Spleen (tissue), 7 donors: Measurements from ENCODE around the gene DLX4.

Experiments used
- POLR2A ChIP-seq, 3 donors: fragments of 450-650 bp; IDR thresholded peaks; one replicate each; pipeline ENCODE4 v1.5.1; 2017; ENCODE audit warnings: antibody characterized with exemption in 3 of 3, mild to moderate bottlenecking in 1 of 3
- TF ChIP-seq, protein P1 (sequence below), 11 experiments: fragments of 200-600 bp in 7 of 11; fragments of 450-650 bp in 4 of 11; sonication (generic) in 4 of 11; IDR thresholded peaks in 8 of 11; conservative IDR thresholded peaks in 3 of 11; 1 replicate in 7 of 11; 2 replicates in 4 of 11; pipeline versions ENCODE4 v1.4.0 to v1.8.0; 2016 to 2021; ENCODE audit warnings: antibody characterized with exemption in 11 of 11, inconsistent platforms in 4 of 11, mild to moderate bottlenecking in 1 of 11
- donor health status: DM: no; HTN: no; CAD: no; lungs with moderate emphysema.
- donor health status: DM: no; HTN: no; CAD: no.
- donor health status: DM: no; HTN: no; CAD: no.

DNA sequence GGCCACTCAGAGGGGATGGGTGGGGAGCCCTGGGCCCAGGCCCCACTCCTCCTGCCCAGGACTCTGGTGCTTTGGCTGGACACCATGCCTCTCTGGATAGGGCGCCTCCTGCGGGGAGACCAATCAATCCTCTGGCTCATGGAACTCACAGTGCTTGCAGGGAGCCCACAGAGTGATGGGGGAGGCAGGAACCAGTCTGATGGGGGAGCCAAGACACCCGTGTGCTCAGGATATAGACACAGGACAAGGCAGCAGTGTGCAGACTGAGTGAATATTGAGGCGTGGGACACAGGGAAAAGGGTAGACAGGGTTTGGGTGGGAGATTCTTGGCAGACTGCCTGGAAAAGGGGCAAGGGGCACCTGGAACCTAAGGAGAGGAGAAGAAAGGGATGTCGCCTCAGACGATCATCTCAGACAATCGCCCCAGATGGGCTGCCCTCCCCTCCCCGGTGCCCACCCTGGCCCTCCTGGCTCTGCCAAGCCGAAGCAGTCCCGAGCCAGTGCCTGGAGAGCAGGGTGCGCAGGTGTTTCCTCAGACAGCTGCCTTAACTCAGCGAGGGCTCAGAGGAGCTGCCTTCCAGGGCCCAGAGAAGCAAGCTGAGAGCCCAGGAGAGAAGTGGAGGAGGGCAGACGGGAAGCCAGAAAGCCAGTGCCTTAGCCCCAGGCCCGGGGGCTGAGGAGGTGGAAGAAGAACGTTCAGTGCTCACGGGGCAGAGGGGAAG lies 37.4 kb upstream of the DLX4 start:
- TF ChIP-seq, protein P1, sequence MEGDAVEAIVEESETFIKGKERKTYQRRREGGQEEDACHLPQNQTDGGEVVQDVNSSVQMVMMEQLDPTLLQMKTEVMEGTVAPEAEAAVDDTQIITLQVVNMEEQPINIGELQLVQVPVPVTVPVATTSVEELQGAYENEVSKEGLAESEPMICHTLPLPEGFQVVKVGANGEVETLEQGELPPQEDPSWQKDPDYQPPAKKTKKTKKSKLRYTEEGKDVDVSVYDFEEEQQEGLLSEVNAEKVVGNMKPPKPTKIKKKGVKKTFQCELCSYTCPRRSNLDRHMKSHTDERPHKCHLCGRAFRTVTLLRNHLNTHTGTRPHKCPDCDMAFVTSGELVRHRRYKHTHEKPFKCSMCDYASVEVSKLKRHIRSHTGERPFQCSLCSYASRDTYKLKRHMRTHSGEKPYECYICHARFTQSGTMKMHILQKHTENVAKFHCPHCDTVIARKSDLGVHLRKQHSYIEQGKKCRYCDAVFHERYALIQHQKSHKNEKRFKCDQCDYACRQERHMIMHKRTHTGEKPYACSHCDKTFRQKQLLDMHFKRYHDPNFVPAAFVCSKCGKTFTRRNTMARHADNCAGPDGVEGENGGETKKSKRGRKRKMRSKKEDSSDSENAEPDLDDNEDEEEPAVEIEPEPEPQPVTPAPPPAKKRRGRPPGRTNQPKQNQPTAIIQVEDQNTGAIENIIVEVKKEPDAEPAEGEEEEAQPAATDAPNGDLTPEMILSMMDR (IDR thresholded peaks at IDR 0.05 in 8 of 11, conservative IDR thresholded peaks at IDR 0.05 in 3 of 11), result no peak
- TF ChIP-seq POLR2A (IDR thresholded peaks at IDR 0.05), result no peak
